ENCODE data around the gene SCRN1. TPM values are rescaled to one million over a fixed set of nuclear protein-coding genes. Genes with fewer than 3 reads are reported as not detected.

SCRN1 gene
- total and polyA plus RNA-seq, 2 of the 13 experiments (the other 11 are each of a cell fraction or from before 2014, with no cell fraction given) = 43.2 to 49.8 TPM

- TF ChIP-seq, protein P1, sequence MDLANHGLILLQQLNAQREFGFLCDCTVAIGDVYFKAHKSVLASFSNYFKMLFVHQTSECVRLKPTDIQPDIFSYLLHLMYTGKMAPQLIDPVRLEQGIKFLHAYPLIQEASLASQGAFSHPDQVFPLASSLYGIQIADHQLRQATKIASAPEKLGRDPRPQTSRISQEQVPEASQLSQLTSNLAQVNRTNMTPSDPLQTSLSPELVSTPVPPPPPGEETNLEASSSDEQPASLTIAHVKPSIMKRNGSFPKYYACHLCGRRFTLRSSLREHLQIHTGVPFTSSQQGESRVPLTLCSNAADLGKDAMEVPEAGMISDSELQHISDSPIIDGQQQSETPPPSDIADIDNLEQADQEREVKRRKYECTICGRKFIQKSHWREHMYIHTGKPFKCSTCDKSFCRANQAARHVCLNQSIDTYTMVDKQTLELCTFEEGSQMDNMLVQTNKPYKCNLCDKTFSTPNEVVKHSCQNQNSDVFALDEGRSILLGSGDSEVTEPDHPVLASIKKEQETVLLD (CRISPR knock-in tag; IDR thresholded peaks at IDR 0.05; ENCODE audit: low read depth) = 0 out of 2 replicates have a peak, but pooled peaks have one; percentile 26
- no peak for TF ChIP-seq NFE2 (CRISPR knock-in tag; IDR thresholded peaks at IDR 0.05)
- TF ChIP-seq GMEB2 (CRISPR knock-in tag; IDR thresholded peaks at IDR 0.05; ENCODE audit: low read depth) = 0 out of 2 replicates have a peak, but pooled peaks have one; percentile 44
- no peak for TF ChIP-seq ZSCAN12 (CRISPR knock-in tag; IDR thresholded peaks at IDR 0.05)
- TF ChIP-seq NAIF1 (CRISPR knock-in tag; IDR thresholded peaks at IDR 0.05; ENCODE audit: borderline replicate concordance) = no peak
- no peak for TF ChIP-seq REXO4 (CRISPR knock-in tag; IDR thresholded peaks at IDR 0.05; ENCODE audit: borderline replicate concordance)
- TF ChIP-seq ZBTB25 (CRISPR knock-in tag; IDR thresholded peaks at IDR 0.05) = peak; percentile 76; the same call in 1 of the 2 replicates
- TF ChIP-seq IRF2 (CRISPR knock-in tag; IDR thresholded peaks at IDR 0.05) = peak; percentile 53
- TF ChIP-seq ERF (CRISPR knock-in tag; IDR thresholded peaks at IDR 0.05) = no peak; the same call in none of the 2 replicates
- TF ChIP-seq KDM5B (CRISPR knock-in tag; IDR thresholded peaks at IDR 0.05; ENCODE audit: borderline replicate concordance) = peak; percentile 78
- TF ChIP-seq, protein P2, sequence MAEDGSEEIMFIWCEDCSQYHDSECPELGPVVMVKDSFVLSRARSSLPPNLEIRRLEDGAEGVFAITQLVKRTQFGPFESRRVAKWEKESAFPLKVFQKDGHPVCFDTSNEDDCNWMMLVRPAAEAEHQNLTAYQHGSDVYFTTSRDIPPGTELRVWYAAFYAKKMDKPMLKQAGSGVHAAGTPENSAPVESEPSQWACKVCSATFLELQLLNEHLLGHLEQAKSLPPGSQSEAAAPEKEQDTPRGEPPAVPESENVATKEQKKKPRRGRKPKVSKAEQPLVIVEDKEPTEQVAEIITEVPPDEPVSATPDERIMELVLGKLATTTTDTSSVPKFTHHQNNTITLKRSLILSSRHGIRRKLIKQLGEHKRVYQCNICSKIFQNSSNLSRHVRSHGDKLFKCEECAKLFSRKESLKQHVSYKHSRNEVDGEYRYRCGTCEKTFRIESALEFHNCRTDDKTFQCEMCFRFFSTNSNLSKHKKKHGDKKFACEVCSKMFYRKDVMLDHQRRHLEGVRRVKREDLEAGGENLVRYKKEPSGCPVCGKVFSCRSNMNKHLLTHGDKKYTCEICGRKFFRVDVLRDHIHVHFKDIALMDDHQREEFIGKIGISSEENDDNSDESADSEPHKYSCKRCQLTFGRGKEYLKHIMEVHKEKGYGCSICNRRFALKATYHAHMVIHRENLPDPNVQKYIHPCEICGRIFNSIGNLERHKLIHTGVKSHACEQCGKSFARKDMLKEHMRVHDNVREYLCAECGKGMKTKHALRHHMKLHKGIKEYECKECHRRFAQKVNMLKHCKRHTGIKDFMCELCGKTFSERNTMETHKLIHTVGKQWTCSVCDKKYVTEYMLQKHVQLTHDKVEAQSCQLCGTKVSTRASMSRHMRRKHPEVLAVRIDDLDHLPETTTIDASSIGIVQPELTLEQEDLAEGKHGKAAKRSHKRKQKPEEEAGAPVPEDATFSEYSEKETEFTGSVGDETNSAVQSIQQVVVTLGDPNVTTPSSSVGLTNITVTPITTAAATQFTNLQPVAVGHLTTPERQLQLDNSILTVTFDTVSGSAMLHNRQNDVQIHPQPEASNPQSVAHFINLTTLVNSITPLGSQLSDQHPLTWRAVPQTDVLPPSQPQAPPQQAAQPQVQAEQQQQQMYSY (CRISPR knock-in tag; IDR thresholded peaks at IDR 0.05) = peak; percentile 99
- TF ChIP-seq ZNF652 (CRISPR knock-in tag; IDR thresholded peaks at IDR 0.05; ENCODE audit: borderline replicate concordance, low read depth) = peak; percentile 81; the same call in 1 of the 2 replicates
- TF ChIP-seq XBP1 (CRISPR knock-in tag; IDR thresholded peaks at IDR 0.05) = no peak
- no peak for TF ChIP-seq ZNF713 (CRISPR knock-in tag; IDR thresholded peaks at IDR 0.05)
- peak; percentile 73 for TF ChIP-seq IKZF5 (CRISPR knock-in tag; IDR thresholded peaks at IDR 0.05)
- 0 out of 2 replicates have a peak, but pooled peaks have one; percentile 41 for TF ChIP-seq BORCS8-MEF2B (CRISPR knock-in tag; IDR thresholded peaks at IDR 0.05)
- peak; percentile 71; the same call in 1 of the 2 replicates for TF ChIP-seq AHR (CRISPR knock-in tag; IDR thresholded peaks at IDR 0.05)
- TF ChIP-seq ZFP82 (CRISPR knock-in tag; IDR thresholded peaks at IDR 0.05; ENCODE audit: borderline replicate concordance) = no peak
- TF ChIP-seq PHF8 (CRISPR knock-in tag; IDR thresholded peaks at IDR 0.05) = peak; percentile 88
- TF ChIP-seq BRCA1 (CRISPR knock-in tag; IDR thresholded peaks at IDR 0.05) = no peak
- TF ChIP-seq ZSCAN20 (CRISPR knock-in tag; IDR thresholded peaks at IDR 0.05; ENCODE audit: borderline replicate concordance) = peak; percentile 90; the same call in 1 of the 2 replicates
- TF ChIP-seq NFATC3 (CRISPR knock-in tag; IDR thresholded peaks at IDR 0.05) = no peak
Measured at GRCh38 chr7:30028216-30028748, 38.7 kb upstream of the SCRN1 start, which contains the start of gene PLEKHA8 (continued).

Measured in HepG2 (cell line).